ENCODE measurements around the gene RAC2. TPM values are rescaled to one million over a fixed set of nuclear protein-coding genes. Genes with fewer than 3 reads are reported as not detected.

RAC2 gene
- total and polyA plus RNA-seq, 2 of the 8 experiments (the other 6 are each of a cell fraction or from before 2014, with no cell fraction given) = 2.3 to 4.3 TPM

DNA sequence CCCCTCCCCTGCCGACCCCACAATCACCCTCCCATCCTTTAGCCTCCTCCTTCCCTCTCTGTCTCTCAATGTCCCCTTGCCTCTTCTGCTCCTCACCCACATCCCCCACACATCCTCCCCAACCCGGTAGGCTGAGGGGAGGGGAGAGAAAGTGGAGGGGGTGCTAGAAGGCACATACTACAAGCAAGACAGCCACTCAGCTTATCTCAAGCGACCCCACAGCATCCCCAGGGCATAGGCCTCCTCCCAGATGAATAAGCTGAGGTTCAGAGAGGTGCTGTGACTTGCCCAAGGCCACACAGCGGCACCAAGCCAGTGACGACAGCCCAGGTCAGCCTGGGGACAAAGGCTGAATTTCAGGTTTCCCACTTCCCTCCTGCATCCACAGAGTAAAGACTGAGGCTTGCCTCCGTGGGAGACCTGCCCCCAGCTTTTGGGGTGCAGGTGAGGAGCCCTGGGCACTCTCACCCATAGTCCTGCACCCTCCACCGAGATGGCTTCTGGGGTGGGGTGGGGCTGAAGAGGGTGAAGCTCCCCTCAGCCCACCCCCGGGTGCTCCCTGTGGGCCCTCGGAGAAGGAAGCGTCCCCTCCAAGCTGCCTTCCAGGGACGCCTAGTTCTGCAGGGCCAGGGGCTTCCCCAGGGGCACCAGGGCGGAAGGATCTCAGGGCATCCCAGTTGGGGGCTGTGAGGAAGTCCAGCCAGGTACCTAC is 511 bp downstream of the RAC2 start (continued):
- TF ChIP-seq SIRT6 (IDR thresholded peaks at IDR 0.05; ENCODE audit: low read length) (no peak), GTF2F1 (IDR thresholded peaks at IDR 0.05; ENCODE audit: borderline replicate concordance, low read depth, low read length) (no peak), KDM4A (IDR thresholded peaks at IDR 0.05; ENCODE audit: low read depth, low read length, severe bottlenecking) (no peak)
- TF ChIP-seq, protein P1, sequence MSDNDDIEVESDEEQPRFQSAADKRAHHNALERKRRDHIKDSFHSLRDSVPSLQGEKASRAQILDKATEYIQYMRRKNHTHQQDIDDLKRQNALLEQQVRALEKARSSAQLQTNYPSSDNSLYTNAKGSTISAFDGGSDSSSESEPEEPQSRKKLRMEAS (IDR thresholded peaks at IDR 0.05) = no peak
